NCI-H69 (cell line): ENCODE measurements around the gene TRIM46.
"Not testable (repeated sequence)": the region's sequence is repeated elsewhere in the genome, so short reads cannot be mapped to it uniquely, and the experiment has no call there.

Experiments
- DNase-seq: peaks from one replicate; lab custom pipeline; 2025; lab: John Stamatoyannopoulos, UW

The TRIM46 gene

GRCh38 chr1:155227261-155228095, 53.8 kb downstream of the TRIM46 start:
- peak; percentile 100 for DNase-seq

GRCh38 chr1:155228096-155228427, 54.4 kb downstream of the TRIM46 start:
- no peak for DNase-seq

DNA sequence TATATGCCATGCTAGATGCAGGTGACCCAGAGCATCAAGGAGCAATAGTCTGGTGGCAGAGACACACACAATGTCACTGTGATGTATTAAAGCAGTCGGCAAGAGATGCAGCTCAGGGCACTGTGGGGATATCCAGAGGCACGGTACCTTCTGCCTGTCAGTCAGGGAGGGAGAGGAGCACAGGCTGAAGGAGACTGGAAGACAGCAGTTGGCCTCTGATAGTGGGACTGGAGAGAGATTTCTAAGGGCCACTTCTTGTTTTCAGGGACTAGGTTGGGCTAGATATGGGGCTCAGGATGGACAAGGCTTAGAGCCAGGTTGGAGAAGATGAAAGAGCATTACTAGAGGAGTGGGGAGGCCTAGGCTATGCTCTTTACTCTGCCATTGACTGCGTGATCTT, 57.7 kb downstream of the TRIM46 start:
- DNase-seq = not testable (repeated sequence)

GRCh38 chr1:155232001-155232978, 58.6 kb downstream of the TRIM46 start:
- not testable (repeated sequence) for DNase-seq

GRCh38 chr1:155233502-155233901, 59.9 kb downstream of the TRIM46 start:
- not testable (repeated sequence) for DNase-seq
